ENCODE measurements around the gene TMIGD1. TPM values are rescaled to one million over a fixed set of nuclear protein-coding genes. Genes with fewer than 3 reads are reported as not detected.

Gene TMIGD1
- total and polyA plus RNA-seq, 2 donors (not counting 3 experiments of a cell fraction or from before 2014, with no cell fraction given), result not detected

DNA sequence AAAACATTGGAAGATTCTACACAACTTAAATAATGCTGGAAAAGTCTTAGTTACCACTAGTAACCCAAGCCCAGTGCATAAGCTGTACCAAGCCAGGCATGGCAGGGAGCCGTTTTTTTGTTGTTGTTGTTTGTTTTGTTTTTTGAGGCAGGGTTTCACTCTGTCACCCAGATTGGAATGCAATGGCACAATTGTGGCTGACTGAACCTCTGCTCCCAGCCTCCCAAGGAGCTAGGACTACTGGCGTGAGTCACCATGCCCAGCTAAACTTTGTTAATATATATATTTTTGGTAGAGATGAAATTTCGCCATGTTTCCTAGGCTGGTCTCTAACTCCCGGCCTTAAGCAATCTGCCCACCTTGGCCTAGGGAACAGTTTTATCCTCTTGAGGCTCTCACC lies 564 bp upstream of the TMIGD1 start:
- intact Hi-C loops (cut with micrococcal nuclease), result no loop called here
- FAIRE-seq (no peak), DNase-seq (ENCODE audit: low read depth, low spot score) (no peak)
- no peak overlapping the region for H3K9ac ChIP-seq (replicated peaks; ENCODE audit: extremely low read depth, insufficient read depth, low read length)
- no peaks in the 10 kb centered on the region for H3K27me3 ChIP-seq (ENCODE audit: control insufficient read depth in 2 of 2, insufficient read depth in 2 of 2, low read length in 2 of 2)
- no peak overlapping the region for H3K4me2 ChIP-seq (ENCODE audit: insufficient read depth, low read length)
- dilution Hi-C loops (cut with MboI; ENCODE audit: extremely low pct_ligation_motif_present, low sequenced_read_pairs), result no loop called here
- H2AFZ ChIP-seq (ENCODE audit: low read depth, low read length), result no peak overlapping the region
- H3K27ac ChIP-seq (ENCODE audit: insufficient read depth, low read depth, low read length), result no peak overlapping the region
- H4K20me1 ChIP-seq (replicated peaks; ENCODE audit: control insufficient read depth, extremely low read depth, insufficient read depth, low read length), result no peaks in the 10 kb centered on the region
- CTCF ChIA-PET, result interaction anchor here (1.1 to 3.0 kb wide), 10 partner anchors 8 to 241 kb away, joined by 3 to 93 read pairs (median 4); partner anchors contain the start of gene BLMH
- POLR2A ChIA-PET, result no interaction called here
- H3K4me3 ChIP-seq (replicated peaks in 1 of 3; ENCODE audit: insufficient read depth in 1 of 3, low read depth in 1 of 3, low read length in 3 of 3), result no peak overlapping the region
- H3K36me3 ChIP-seq (ENCODE audit: control insufficient read depth in 2 of 2, extremely low read depth in 1 of 2, insufficient read depth in 2 of 2, low read length in 2 of 2), result no peaks in the 10 kb centered on the region
- BruUV-seq (replicated peaks), result no TSS peak
- H3K9me1 ChIP-seq (replicated peaks; ENCODE audit: control insufficient read depth, extremely low read depth, insufficient read depth, low read length), result no peaks in the 10 kb centered on the region
- H3K79me2 ChIP-seq (ENCODE audit: control insufficient read depth, insufficient read depth, low read length), result no peaks in the 10 kb centered on the region
- no peaks in the 10 kb centered on the region for H3K4me1 ChIP-seq (ENCODE audit: control insufficient read depth, extremely low read depth, insufficient read depth, low read length)
- H3K9me3 ChIP-seq (replicated peaks; ENCODE audit: control insufficient read depth, insufficient read depth, low read length), result no peaks in the 10 kb centered on the region
- TF ChIP-seq, protein P1, sequence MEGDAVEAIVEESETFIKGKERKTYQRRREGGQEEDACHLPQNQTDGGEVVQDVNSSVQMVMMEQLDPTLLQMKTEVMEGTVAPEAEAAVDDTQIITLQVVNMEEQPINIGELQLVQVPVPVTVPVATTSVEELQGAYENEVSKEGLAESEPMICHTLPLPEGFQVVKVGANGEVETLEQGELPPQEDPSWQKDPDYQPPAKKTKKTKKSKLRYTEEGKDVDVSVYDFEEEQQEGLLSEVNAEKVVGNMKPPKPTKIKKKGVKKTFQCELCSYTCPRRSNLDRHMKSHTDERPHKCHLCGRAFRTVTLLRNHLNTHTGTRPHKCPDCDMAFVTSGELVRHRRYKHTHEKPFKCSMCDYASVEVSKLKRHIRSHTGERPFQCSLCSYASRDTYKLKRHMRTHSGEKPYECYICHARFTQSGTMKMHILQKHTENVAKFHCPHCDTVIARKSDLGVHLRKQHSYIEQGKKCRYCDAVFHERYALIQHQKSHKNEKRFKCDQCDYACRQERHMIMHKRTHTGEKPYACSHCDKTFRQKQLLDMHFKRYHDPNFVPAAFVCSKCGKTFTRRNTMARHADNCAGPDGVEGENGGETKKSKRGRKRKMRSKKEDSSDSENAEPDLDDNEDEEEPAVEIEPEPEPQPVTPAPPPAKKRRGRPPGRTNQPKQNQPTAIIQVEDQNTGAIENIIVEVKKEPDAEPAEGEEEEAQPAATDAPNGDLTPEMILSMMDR (IDR thresholded peaks at IDR 0.05; ENCODE audit: extremely low read depth in 1 of 2, insufficient read depth in 1 of 2, low read depth in 1 of 2, low read length in 2 of 2), result no peak
- TF ChIP-seq MYC (IDR thresholded peaks at IDR 0.05; ENCODE audit: low read depth, low read length) (no peak), GATA2 (IDR thresholded peaks at IDR 0.05; ENCODE audit: insufficient read depth, insufficient read length, low read depth, low read length) (no peak), MAX (IDR thresholded peaks at IDR 0.05; ENCODE audit: insufficient read depth, insufficient read length) (no peak), POLR2A (IDR thresholded peaks at IDR 0.05; ENCODE audit: low read depth, low read length) (no peak), POLR2AphosphoS5 (IDR thresholded peaks at IDR 0.05; ENCODE audit: insufficient read depth, low read depth, low read length) (no peak), FOS (IDR thresholded peaks at IDR 0.05; ENCODE audit: borderline replicate concordance, insufficient read depth, low read length) (no peak), EZH2 (IDR thresholded peaks at IDR 0.05; ENCODE audit: borderline replicate concordance, low read depth, low read length, severe bottlenecking) (no peak), JUN (IDR thresholded peaks at IDR 0.05; ENCODE audit: borderline replicate concordance, insufficient read depth, insufficient read length, low read depth) (no peak)
